H9 (cell line): ENCODE data around the gene OSBPL8. TPM values are rescaled to one million over a fixed set of nuclear protein-coding genes. Genes with fewer than 3 reads are reported as not detected.

Experiments
- DNase-seq: peaks from one replicate; pipeline ENCODE4 v3.0.0-alpha.2; 2017
- H2AFZ ChIP-seq: one replicate; pipeline ENCODE4 v1.6.1; 2013; ENCODE audit warnings: mild to moderate bottlenecking, low read length, control low read depth, moderate library complexity
- H2AK5ac ChIP-seq: 2 replicates; pipeline ENCODE4 v1.6.1; 2013; ENCODE audit warnings: low read length, control low read depth, mixed read lengths; ENCODE audit not compliant: insufficient read length
- H2BK120ac ChIP-seq: one replicate; pipeline ENCODE4 v1.6.1; 2013; ENCODE audit warnings: low read depth, mild to moderate bottlenecking, low read length, control low read depth, inconsistent platforms; ENCODE audit not compliant: poor library complexity, severe bottlenecking
- H2BK12ac ChIP-seq: 2 replicates; pipeline ENCODE4 v1.6.1; 2013; ENCODE audit warnings: low read length, control low read depth, mixed read lengths, low read depth; ENCODE audit not compliant: insufficient read length
- H2BK15ac ChIP-seq: 2 replicates; pipeline ENCODE4 v1.6.1; 2013; ENCODE audit warnings: low read depth, low read length, control low read depth
- H2BK20ac ChIP-seq: one replicate; pipeline ENCODE4 v1.6.1; 2013; ENCODE audit warnings: low read depth, mild to moderate bottlenecking, low read length, control low read depth, inconsistent platforms; ENCODE audit not compliant: poor library complexity, severe bottlenecking
- H2BK5ac ChIP-seq: 2 replicates; pipeline ENCODE4 v1.6.1; 2013; ENCODE audit warnings: low read length, control low read depth, mixed read lengths; ENCODE audit not compliant: insufficient read length
- H3K14ac ChIP-seq: 2 replicates; pipeline ENCODE4 v1.6.1; 2013; ENCODE audit warnings: low read length, control low read depth; ENCODE audit not compliant: insufficient read depth
- H3K18ac ChIP-seq: 2 replicates; pipeline ENCODE4 v1.6.1; 2013; ENCODE audit warnings: low read depth, mild to moderate bottlenecking, mixed read lengths, low read length, control low read depth; ENCODE audit not compliant: insufficient read length
- H3K23ac ChIP-seq: 2 replicates; pipeline ENCODE4 v1.6.1; 2013; ENCODE audit warnings: low read length, control low read depth, mixed read lengths, low read depth; ENCODE audit not compliant: insufficient read length
- H3K23me2 ChIP-seq: 2 replicates; pipeline ENCODE4 v1.6.1; 2013; ENCODE audit warnings: low read depth, mild to moderate bottlenecking, mixed read lengths, low read length, control low read depth; ENCODE audit not compliant: insufficient read length, poor library complexity, severe bottlenecking
- H3K27ac ChIP-seq: 2 replicates; pipeline ENCODE4 v1.5.1; 2013; ENCODE audit warnings: low read length, control low read depth, mixed read lengths, low read depth; ENCODE audit not compliant: insufficient read length
- H3K27me3 ChIP-seq: 2 replicates; pipeline ENCODE4 v1.6.1; 2013; ENCODE audit warnings: low read length, control low read depth, inconsistent platforms; ENCODE audit not compliant: insufficient read depth
- H3K4ac ChIP-seq: 2 replicates; pipeline ENCODE4 v1.6.1; 2013; ENCODE audit warnings: low read depth, mild to moderate bottlenecking, control low read depth, inconsistent platforms, low read length, moderate library complexity
- H3K4me1 ChIP-seq: 2 replicates; pipeline ENCODE4 v1.6.1; 2013; ENCODE audit warnings: low read length, control low read depth, inconsistent platforms; ENCODE audit not compliant: insufficient read depth
- H3K4me2 ChIP-seq: 2 replicates; pipeline ENCODE4 v1.6.1; 2013; ENCODE audit warnings: low read length, control low read depth, mixed read lengths; ENCODE audit not compliant: insufficient read length, insufficient read depth
- H3K56ac ChIP-seq: 2 replicates; pipeline ENCODE4 v1.6.1; 2013; ENCODE audit warnings: low read depth, mild to moderate bottlenecking, mixed read lengths, low read length, control low read depth; ENCODE audit not compliant: insufficient read length
- H3K79me1 ChIP-seq: 2 replicates; pipeline ENCODE4 v1.6.1; 2013; ENCODE audit warnings: low read depth, mild to moderate bottlenecking, moderate library complexity, low read length, control low read depth, inconsistent platforms; ENCODE audit not compliant: insufficient read depth, poor library complexity, severe bottlenecking
- H3K79me2 ChIP-seq: 2 replicates; pipeline ENCODE4 v1.6.1; 2013; ENCODE audit warnings: low read length, control low read depth, inconsistent platforms; ENCODE audit not compliant: insufficient read depth
- H3K9ac ChIP-seq: 2 replicates; pipeline ENCODE4 v1.6.1; 2013; ENCODE audit warnings: low read length, control low read depth, mixed read lengths; ENCODE audit not compliant: insufficient read length; ENCODE audit errors: extremely low read depth
- H3K9me3 ChIP-seq: one replicate; pipeline ENCODE4 v1.6.1; 2013; ENCODE audit warnings: low read depth, low read length, inconsistent platforms; ENCODE audit not compliant: control insufficient read depth
- H3T11ph ChIP-seq: one replicate; pipeline ENCODE4 v1.6.1; 2013; ENCODE audit warnings: mild to moderate bottlenecking, low read length, control low read depth, inconsistent platforms
- H4K20me1 ChIP-seq: one replicate; pipeline ENCODE4 v1.6.1; 2013; ENCODE audit not compliant: control insufficient read depth, insufficient read length, insufficient read depth
- H4K5ac ChIP-seq: 2 replicates; pipeline ENCODE4 v1.6.1; 2013; ENCODE audit warnings: low read depth, mild to moderate bottlenecking, mixed read lengths, low read length, control low read depth; ENCODE audit not compliant: insufficient read length
- H4K8ac ChIP-seq: replicated peaks from 2 replicates; pipeline ENCODE4 v1.6.1; 2013; ENCODE audit warnings: low read length, control low read depth, mixed read lengths, low read depth; ENCODE audit not compliant: insufficient read length
- H4K91ac ChIP-seq: 2 replicates; pipeline ENCODE4 v1.6.1; 2013; ENCODE audit warnings: low read depth, mild to moderate bottlenecking, moderate library complexity, mixed read lengths, low read length, control low read depth; ENCODE audit not compliant: insufficient read length
- H3K27ac Mint-ChIP-seq, 3 experiments: 2 replicates in 2 of 3; 3 replicates in 1 of 3; pipeline ENCODE4 v1.8.0; 2020 to 2021; ENCODE audit warnings: mixed read lengths in 3 of 3, mild to moderate bottlenecking in 1 of 3, moderate library complexity in 1 of 3
- H3K27me3 Mint-ChIP-seq: 2 replicates; pipeline ENCODE4 v1.8.0; 2021; ENCODE audit warnings: low read depth, mild to moderate bottlenecking, moderate library complexity, mixed read lengths
- H3K36me3 Mint-ChIP-seq, 3 experiments: 2 replicates in 2 of 3; 3 replicates in 1 of 3; pipeline ENCODE4 v1.8.0; 2020 to 2021; ENCODE audit warnings: low read depth in 3 of 3, mixed read lengths in 3 of 3; ENCODE audit not compliant: insufficient read depth in 1 of 3
- H3K4me1 Mint-ChIP-seq, 2 experiments: 2 replicates each; pipeline ENCODE4 v1.8.0; 2020; ENCODE audit warnings: mixed read lengths in 2 of 2
- H3K4me3 Mint-ChIP-seq, 2 experiments: 2 replicates in 1 of 2; 3 replicates in 1 of 2; pipeline ENCODE4 v1.8.0; 2020 to 2021; ENCODE audit warnings: mild to moderate bottlenecking in 2 of 2, mixed read lengths in 2 of 2, moderate library complexity in 1 of 2
- H3K9me3 Mint-ChIP-seq, 2 experiments: 2 replicates in 1 of 2; 3 replicates in 1 of 2; pipeline ENCODE4 v1.8.0; 2020; ENCODE audit warnings: mild to moderate bottlenecking in 2 of 2, mixed read lengths in 2 of 2, moderate library complexity in 1 of 2
- CTCF ChIP-seq: fragments of 200-600 bp; sonication (generic); conservative IDR thresholded peaks from 3 replicates; pipeline ENCODE4 v1.8.0; 2021; ENCODE audit warnings: antibody characterized with exemption, mild to moderate bottlenecking
- total RNA-seq: library from RNA; stranded (reverse); gene quantifications from 2 replicates; pipeline ENCODE4 v1.2.1, GENCODE V29; 2021

Gene OSBPL8
- total RNA-seq, 1 experiment from 2014 or later = 61.2 TPM

DNA sequence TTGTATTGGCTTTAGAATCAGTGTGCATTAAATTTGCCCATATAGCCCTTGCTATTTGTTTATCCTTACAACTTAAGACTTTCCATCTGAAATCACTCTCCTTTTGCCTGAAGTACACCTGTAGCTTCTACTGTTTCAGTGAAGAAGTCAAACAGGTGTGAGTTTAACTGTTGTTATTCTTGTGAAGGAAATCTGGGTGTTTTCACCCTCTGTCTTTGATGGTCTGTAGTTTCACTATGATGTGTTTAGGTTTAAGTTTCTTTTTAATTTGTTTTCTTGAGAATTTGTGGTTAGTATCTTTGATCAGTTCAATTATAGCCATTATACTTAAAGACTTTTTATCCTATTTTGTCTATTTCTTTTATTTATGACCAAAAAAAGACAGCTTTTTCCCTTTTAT is 142.5 kb downstream of the OSBPL8 start:
- Mint-ChIP-seq H3K27ac (no peak overlapping the region), H3K9me3 (no peaks in the 10 kb centered on the region), H3K36me3 (no peaks in the 10 kb centered on the region), H3K4me1 (no peaks in the 10 kb centered on the region), H3K4me3 (no peak overlapping the region), H3K27me3 (no peaks in the 10 kb centered on the region)
- H2BK5ac ChIP-seq = no peak overlapping the region
- H4K20me1 ChIP-seq = no peaks in the 10 kb centered on the region
- no peak overlapping the region for H2BK120ac ChIP-seq
- no peaks in the 10 kb centered on the region for H3K79me1 ChIP-seq
- no peak for TF ChIP-seq CTCF
- no peaks in the 10 kb centered on the region for H3K9me3 ChIP-seq
- no peaks in the 10 kb centered on the region for H3K4me1 ChIP-seq
- no peak for DNase-seq
- H3K9ac ChIP-seq = no peak overlapping the region
- H3K4ac ChIP-seq = no peak overlapping the region
- H3T11ph ChIP-seq = no peak overlapping the region
- H3K23ac ChIP-seq = no peak overlapping the region
- H4K5ac ChIP-seq = no peak overlapping the region
- no peak overlapping the region for H2BK20ac ChIP-seq
- no peak overlapping the region for H4K91ac ChIP-seq
- H3K27ac ChIP-seq = no peak overlapping the region
- no peak overlapping the region for H4K8ac ChIP-seq
- no peaks in the 10 kb centered on the region for H3K27me3 ChIP-seq
- no peaks in the 10 kb centered on the region for H3K23me2 ChIP-seq
- H3K14ac ChIP-seq = no peak overlapping the region
- H2AK5ac ChIP-seq = no peak overlapping the region
- no peak overlapping the region for H2AFZ ChIP-seq
- H3K18ac ChIP-seq = no peak overlapping the region
- no peak overlapping the region for H2BK15ac ChIP-seq
- no peak overlapping the region for H2BK12ac ChIP-seq
- no peak overlapping the region for H3K4me2 ChIP-seq
- no peaks in the 10 kb centered on the region for H3K79me2 ChIP-seq
- no peak overlapping the region for H3K56ac ChIP-seq
